Lower leg skin (tissue), 3 donors: ENCODE results near the gene PTGES.

ENCODE experiments used
- POLR2A ChIP-seq, 2 donors: fragments of 450-650 bp; IDR thresholded peaks; one replicate each; pipeline ENCODE4 v1.6.1; 2016 to 2017; ENCODE audit warnings: antibody characterized with exemption in 2 of 2, mild to moderate bottlenecking in 1 of 2, moderate library complexity in 1 of 2
- TF ChIP-seq, protein P1 (sequence below), 3 donors: fragments of 450-650 bp; IDR thresholded peaks; one replicate each; pipeline ENCODE4 v1.5.1; 2016; ENCODE audit warnings: antibody characterized with exemption in 3 of 3, mild to moderate bottlenecking in 3 of 3, moderate library complexity in 2 of 3

GRCh38 chr9:129720181-129720864 lies 32.5 kb downstream of the PTGES start:
- TF ChIP-seq, protein P1, sequence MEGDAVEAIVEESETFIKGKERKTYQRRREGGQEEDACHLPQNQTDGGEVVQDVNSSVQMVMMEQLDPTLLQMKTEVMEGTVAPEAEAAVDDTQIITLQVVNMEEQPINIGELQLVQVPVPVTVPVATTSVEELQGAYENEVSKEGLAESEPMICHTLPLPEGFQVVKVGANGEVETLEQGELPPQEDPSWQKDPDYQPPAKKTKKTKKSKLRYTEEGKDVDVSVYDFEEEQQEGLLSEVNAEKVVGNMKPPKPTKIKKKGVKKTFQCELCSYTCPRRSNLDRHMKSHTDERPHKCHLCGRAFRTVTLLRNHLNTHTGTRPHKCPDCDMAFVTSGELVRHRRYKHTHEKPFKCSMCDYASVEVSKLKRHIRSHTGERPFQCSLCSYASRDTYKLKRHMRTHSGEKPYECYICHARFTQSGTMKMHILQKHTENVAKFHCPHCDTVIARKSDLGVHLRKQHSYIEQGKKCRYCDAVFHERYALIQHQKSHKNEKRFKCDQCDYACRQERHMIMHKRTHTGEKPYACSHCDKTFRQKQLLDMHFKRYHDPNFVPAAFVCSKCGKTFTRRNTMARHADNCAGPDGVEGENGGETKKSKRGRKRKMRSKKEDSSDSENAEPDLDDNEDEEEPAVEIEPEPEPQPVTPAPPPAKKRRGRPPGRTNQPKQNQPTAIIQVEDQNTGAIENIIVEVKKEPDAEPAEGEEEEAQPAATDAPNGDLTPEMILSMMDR (IDR thresholded peaks at IDR 0.05): no peak
- TF ChIP-seq POLR2A (IDR thresholded peaks at IDR 0.05): no peak
